GM10266 (cell line): ENCODE data around the gene RPA1.
"Not testable (repeated sequence)": the region's sequence is repeated elsewhere in the genome, so short reads cannot be mapped to it uniquely, and the experiment has no call there.

Experiments
- DNase-seq: peaks from one replicate; pipeline ENCODE4 v3.0.0; 2012; ENCODE audit errors: extremely low spot score
- CTCF ChIP-seq: IDR thresholded peaks from 2 replicates; pipeline ENCODE4 v1.5.1; 2012; ENCODE audit warnings: mild to moderate bottlenecking, low read depth; ENCODE audit not compliant: control insufficient read depth, insufficient read depth; ENCODE audit errors: missing control alignments

Gene RPA1

GRCh38 chr17:1800712-1801111, 29.1 kb upstream of the RPA1 start:
- DNase-seq = no peak
- no peak for TF ChIP-seq CTCF

GRCh38 chr17:1802429-1802828, 27.4 kb upstream of the RPA1 start:
- TF ChIP-seq CTCF = no peak
- no peak for DNase-seq

DNA sequence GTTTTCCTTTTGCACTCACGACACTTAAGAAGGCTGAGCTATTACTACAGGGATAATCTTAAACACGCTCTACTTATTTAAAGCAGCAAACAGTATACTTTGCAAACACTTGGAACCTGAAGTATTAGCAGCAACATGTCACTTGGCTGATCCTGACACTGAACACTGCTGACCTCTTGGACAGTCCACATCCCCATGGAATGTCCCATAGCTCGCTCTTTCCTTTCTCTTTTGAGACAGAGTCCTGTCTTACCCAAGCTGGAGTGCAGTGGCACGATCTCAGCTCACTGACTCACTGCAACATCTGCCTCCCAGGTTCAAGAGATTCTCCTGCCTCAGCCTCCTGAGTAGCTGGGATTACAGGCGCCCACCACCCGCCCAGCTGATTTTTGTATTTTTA, 26.5 kb upstream of the RPA1 start:
- no peak for TF ChIP-seq CTCF
- DNase-seq = no peak

DNA sequence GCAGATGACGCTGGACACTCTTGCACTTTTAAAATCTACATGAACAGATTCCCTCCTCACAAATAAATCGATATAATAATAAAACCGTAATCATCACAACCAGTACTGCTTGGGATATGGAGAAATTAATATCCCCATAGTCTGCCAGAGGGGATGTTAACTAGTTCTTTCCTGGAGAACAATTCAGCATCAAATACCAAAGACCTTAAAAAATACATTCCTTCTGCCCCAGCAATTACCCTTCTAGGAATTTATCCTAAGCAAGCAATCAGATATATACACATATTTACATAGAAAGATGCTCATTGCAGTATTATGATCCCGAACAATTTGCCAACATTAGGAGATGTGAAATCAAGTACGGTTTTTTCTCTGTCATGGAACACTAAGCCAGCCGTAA, 21.9 kb upstream of the RPA1 start:
- no peak for DNase-seq
- no peak for TF ChIP-seq CTCF

GRCh38 chr17:1808644-1809043, 21.2 kb upstream of the RPA1 start:
- no peak for TF ChIP-seq CTCF

GRCh38 chr17:1809815-1810214, 20.0 kb upstream of the RPA1 start:
- not testable (repeated sequence) for DNase-seq

More at GRCh38 chr17:1808644-1809043, 21.2 kb upstream of the RPA1 start:
- DNase-seq = no peak

DNA sequence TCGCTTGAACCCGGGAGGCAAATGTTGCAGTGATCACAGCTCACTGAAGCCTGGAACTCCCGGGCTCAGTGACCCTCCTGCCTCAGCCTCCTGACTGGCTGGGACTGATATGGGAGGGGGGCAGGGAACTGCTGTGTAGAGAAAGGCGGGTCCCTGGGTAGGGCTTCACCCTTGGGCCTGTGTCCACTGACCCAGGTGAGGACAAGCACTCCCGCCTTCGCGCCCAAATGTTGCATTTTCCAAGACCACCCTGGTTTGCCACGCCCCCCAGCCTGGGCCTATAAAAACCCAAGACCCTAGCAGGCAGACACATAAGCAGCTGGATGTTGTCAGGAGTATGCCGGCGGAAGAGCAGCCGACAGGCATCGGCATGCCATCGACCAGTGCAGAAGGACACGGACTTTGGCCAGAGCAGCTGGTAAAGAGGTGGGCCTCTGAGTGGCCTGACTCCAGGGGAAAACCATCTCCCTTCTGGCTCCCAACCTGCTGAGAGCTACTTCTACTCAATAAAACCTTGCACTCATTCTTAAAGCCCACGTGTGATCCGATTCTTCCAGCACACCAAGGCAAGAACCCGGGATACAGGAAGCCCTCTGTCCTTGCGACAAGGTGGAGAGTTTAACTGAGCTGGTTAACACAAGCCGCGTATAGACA, 19.2 kb upstream of the RPA1 start:
- no peak for TF ChIP-seq CTCF
- DNase-seq = no peak

- TF ChIP-seq CTCF = no peak
- no peak for DNase-seq
Measured at GRCh38 chr17:1813088-1813487, 16.7 kb upstream of the RPA1 start.
